Nucleus accumbens (tissue), 56 donors: Measurements from ENCODE around the gene MXD1.

ENCODE experiments used
- DNase-seq, 56 donors: peaks; one replicate each; lab custom pipeline; 2025; lab: John Stamatoyannopoulos, UW

MXD1 gene

GRCh38 chr2:69933254-69933828 is 18.4 kb downstream of the MXD1 start:
- no peak for DNase-seq

- DNase-seq, result peak in 12 of 56 donors; percentile 3 to 52 (median 32)
Observed at GRCh38 chr2:69933839-69934613, 19.1 kb downstream of the MXD1 start.

GRCh38 chr2:69934614-69934908 is 19.7 kb downstream of the MXD1 start:
- no peak for DNase-seq

GRCh38 chr2:69935011-69935410 is 20.1 kb downstream of the MXD1 start:
- no peak for DNase-seq

GRCh38 chr2:69936906-69937305 is 22.0 kb downstream of the MXD1 start:
- peak in 1 of 56 donors; percentile 6 for DNase-seq

- DNase-seq, result no peak
Observed at GRCh38 chr2:69937968-69938367, 23.1 kb downstream of the MXD1 start.

- no peak for DNase-seq
Observed at GRCh38 chr2:69939722-69940121, 24.8 kb downstream of the MXD1 start.

GRCh38 chr2:69940691-69941090 is 25.8 kb downstream of the MXD1 start:
- no peak for DNase-seq

- DNase-seq, result no peak
Observed at GRCh38 chr2:69943000-69943842, 28.3 kb downstream of the MXD1 start.

GRCh38 chr2:69943843-69944525 is 29.1 kb downstream of the MXD1 start:
- DNase-seq, result no peak

- DNase-seq, result no peak
Observed at GRCh38 chr2:69944756-69945155, 29.8 kb downstream of the MXD1 start.

GRCh38 chr2:69945441-69945840 is 30.5 kb downstream of the MXD1 start:
- no peak for DNase-seq

GRCh38 chr2:69945941-69946340 is 31.0 kb downstream of the MXD1 start:
- DNase-seq, result no peak

GRCh38 chr2:69946351-69947324 is 31.7 kb downstream of the MXD1 start:
- no peak for DNase-seq

- DNase-seq, result no peak
Observed at GRCh38 chr2:69947325-69947931, 32.5 kb downstream of the MXD1 start.

GRCh38 chr2:69948032-69948962 is 33.4 kb downstream of the MXD1 start:
- no peak for DNase-seq

- DNase-seq, result no peak
Observed at GRCh38 chr2:69948963-69949645, 34.2 kb downstream of the MXD1 start.

GRCh38 chr2:69950241-69950640 is 35.3 kb downstream of the MXD1 start:
- DNase-seq, result no peak
